DND-41 (cell line): ENCODE data around the gene ALDH5A1.

Source experiments
- ATAC-seq: fragments of 200-7000 bp; cut with Tn5 transposase; 3 replicates; pipeline ENCODE4 v1.9.1; 2021; ENCODE audit warnings: low read depth; ENCODE audit not compliant: insufficient read depth
- DNase-seq: peaks from one replicate; pipeline ENCODE4 v3.0.0-alpha.2; 2020
- H2AFZ ChIP-seq: 2 replicates; pipeline ENCODE4 v1.6.0; 2012; ENCODE audit warnings: low read depth, low read length
- H3K27ac ChIP-seq: 2 replicates; pipeline ENCODE4 v1.5.1; 2012; ENCODE audit warnings: low read length, inconsistent platforms
- H3K27me3 ChIP-seq: fragments of 200-600 bp; sonication (generic); 2 replicates; pipeline ENCODE4 v1.6.0; 2012; ENCODE audit warnings: low read length, mild to moderate bottlenecking, inconsistent platforms; ENCODE audit not compliant: insufficient read depth, poor library complexity
- H3K36me3 ChIP-seq: 2 replicates; pipeline ENCODE4 v1.5.1; 2012; ENCODE audit warnings: low read length, inconsistent platforms; ENCODE audit not compliant: insufficient read depth
- H3K4me1 ChIP-seq: 2 replicates; pipeline ENCODE4 v1.5.1; 2012; ENCODE audit warnings: mild to moderate bottlenecking, low read length; ENCODE audit not compliant: insufficient read depth
- H3K4me2 ChIP-seq: 2 replicates; pipeline ENCODE4 v1.6.0; 2012; ENCODE audit warnings: mild to moderate bottlenecking, moderate library complexity, low read length, inconsistent platforms; ENCODE audit not compliant: insufficient read depth
- H3K4me3 ChIP-seq, 2 experiments: fragments of 200-600 bp in 1 of 2; shearing (Covaris generic) in 1 of 2; 2 replicates each; pipeline ENCODE4 v1.5.1; 2012 to 2016; ENCODE audit warnings: inconsistent platforms in 2 of 2, low read length in 2 of 2, mild to moderate bottlenecking in 2 of 2, low read depth in 1 of 2, moderate library complexity in 1 of 2
- H3K79me2 ChIP-seq: 2 replicates; pipeline ENCODE4 v1.6.0; 2012; ENCODE audit warnings: low read length, inconsistent platforms; ENCODE audit not compliant: insufficient read depth
- H3K9ac ChIP-seq: 2 replicates; pipeline ENCODE4 v1.6.0; 2012; ENCODE audit warnings: low read depth, mild to moderate bottlenecking, inconsistent platforms, low read length, moderate library complexity
- H3K9me3 ChIP-seq: 2 replicates; pipeline ENCODE4 v1.5.1; 2012; ENCODE audit warnings: low read length, moderate library complexity, mild to moderate bottlenecking, inconsistent platforms; ENCODE audit not compliant: insufficient read depth, severe bottlenecking
- H4K20me1 ChIP-seq: 2 replicates; pipeline ENCODE4 v1.6.0; 2012; ENCODE audit warnings: low read length; ENCODE audit not compliant: insufficient read depth
- EZH2 ChIP-seq: IDR thresholded peaks from 3 replicates; pipeline ENCODE4 v1.6.1; 2012; ENCODE audit warnings: borderline replicate concordance, low read depth, mild to moderate bottlenecking, moderate library complexity, low read length, inconsistent platforms; ENCODE audit not compliant: severe bottlenecking
- TF ChIP-seq, protein P1 (sequence below): IDR thresholded peaks from 2 replicates; pipeline ENCODE4 v1.5.1; 2012; ENCODE audit warnings: borderline replicate concordance, low read length, moderate library complexity, mild to moderate bottlenecking; ENCODE audit not compliant: poor library complexity, severe bottlenecking; ENCODE audit errors: extremely low read depth

Gene ALDH5A1

DNA sequence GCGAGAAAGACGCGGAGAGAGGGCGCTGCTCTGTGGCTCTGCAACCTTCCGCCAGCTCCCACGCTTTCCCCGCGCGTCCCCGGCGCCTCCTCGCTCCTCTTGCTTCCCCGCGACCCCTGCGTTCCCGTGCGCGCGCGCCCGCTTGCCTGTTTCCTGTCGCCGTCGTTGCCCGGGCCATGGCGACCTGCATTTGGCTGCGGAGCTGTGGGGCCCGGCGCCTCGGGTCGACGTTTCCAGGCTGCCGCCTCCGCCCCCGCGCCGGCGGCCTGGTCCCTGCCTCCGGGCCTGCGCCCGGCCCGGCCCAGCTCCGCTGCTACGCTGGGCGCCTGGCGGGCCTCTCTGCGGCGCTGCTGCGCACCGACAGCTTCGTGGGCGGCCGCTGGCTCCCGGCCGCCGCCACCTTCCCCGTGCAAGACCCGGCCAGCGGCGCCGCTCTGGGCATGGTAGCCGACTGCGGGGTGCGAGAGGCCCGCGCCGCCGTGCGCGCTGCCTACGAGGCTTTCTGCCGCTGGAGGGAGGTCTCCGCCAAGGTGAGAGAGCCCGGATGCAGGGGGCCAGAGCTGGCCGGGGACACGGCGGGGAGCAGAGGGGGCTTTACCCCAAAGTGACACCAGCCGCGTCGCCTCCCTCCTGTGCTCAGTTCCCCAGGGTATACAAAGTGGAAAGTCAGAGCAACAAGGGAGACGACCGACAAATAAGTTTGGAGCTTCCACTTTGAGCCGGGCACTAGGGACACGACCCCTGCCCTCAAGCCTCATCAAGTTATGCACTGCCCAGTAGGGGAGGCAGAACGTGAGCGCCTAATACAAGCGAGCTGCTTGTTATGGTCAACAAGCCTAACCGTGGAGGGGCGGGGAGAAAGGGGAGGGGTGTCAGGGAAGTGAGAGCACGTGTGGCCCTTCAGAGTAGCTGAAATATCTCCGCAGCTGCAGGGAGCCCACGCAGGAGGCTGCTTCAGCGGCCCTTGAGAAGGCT is at the start of gene ALDH5A1:
ALDH5A1 (plus strand) TSS at position 149 of the 975 bp plus-strand sequence; CDS start at position 177, 28 bp downstream.
- peaks cover 13% of the 10 kb centered on the region for H3K36me3 ChIP-seq
- peak within 1 kb of the TSS; percentile 98 for H2AFZ ChIP-seq
- no peak for TF ChIP-seq EZH2
- TF ChIP-seq, protein P1, sequence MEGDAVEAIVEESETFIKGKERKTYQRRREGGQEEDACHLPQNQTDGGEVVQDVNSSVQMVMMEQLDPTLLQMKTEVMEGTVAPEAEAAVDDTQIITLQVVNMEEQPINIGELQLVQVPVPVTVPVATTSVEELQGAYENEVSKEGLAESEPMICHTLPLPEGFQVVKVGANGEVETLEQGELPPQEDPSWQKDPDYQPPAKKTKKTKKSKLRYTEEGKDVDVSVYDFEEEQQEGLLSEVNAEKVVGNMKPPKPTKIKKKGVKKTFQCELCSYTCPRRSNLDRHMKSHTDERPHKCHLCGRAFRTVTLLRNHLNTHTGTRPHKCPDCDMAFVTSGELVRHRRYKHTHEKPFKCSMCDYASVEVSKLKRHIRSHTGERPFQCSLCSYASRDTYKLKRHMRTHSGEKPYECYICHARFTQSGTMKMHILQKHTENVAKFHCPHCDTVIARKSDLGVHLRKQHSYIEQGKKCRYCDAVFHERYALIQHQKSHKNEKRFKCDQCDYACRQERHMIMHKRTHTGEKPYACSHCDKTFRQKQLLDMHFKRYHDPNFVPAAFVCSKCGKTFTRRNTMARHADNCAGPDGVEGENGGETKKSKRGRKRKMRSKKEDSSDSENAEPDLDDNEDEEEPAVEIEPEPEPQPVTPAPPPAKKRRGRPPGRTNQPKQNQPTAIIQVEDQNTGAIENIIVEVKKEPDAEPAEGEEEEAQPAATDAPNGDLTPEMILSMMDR = peak; percentile 63
- no peaks in the 10 kb centered on the region for H3K9me3 ChIP-seq
- H3K4me2 ChIP-seq = peak within 1 kb of the TSS; percentile 92
- no peaks in the 10 kb centered on the region for H3K27me3 ChIP-seq
- H3K27ac ChIP-seq = peak within 1 kb of the TSS; percentile 77
- ATAC-seq (peak; percentile 78), DNase-seq (peak; percentile 86)
- H3K4me3 ChIP-seq = peak within 1 kb of the TSS; percentile 56 to 86
- peak within 1 kb of the TSS; percentile 93 for H3K9ac ChIP-seq
- no peaks in the 10 kb centered on the region for H4K20me1 ChIP-seq
- H3K79me2 ChIP-seq = peaks cover 11% of the 10 kb centered on the region
- H3K4me1 ChIP-seq = peaks cover 35% of the 10 kb centered on the region

- no peaks in the 10 kb centered on the region for H3K27me3 ChIP-seq
- no peak for DNase-seq
- no peaks in the 10 kb centered on the region for H3K79me2 ChIP-seq
- no peaks in the 10 kb centered on the region for H3K36me3 ChIP-seq
- ATAC-seq = no peak
- no peaks in the 10 kb centered on the region for H3K4me1 ChIP-seq
- no peak overlapping the region for H3K27ac ChIP-seq
- H3K4me3 ChIP-seq = no peak overlapping the region
- no peak overlapping the region for H2AFZ ChIP-seq
- H4K20me1 ChIP-seq = no peaks in the 10 kb centered on the region
- no peaks in the 10 kb centered on the region for H3K9me3 ChIP-seq
- H3K9ac ChIP-seq = no peak overlapping the region
- no peak overlapping the region for H3K4me2 ChIP-seq
- TF ChIP-seq, protein P1 = no peak
- no peak for TF ChIP-seq EZH2
Measured at GRCh38 chr6:24445704-24446103, 49.1 kb upstream of the ALDH5A1 start.

DNA sequence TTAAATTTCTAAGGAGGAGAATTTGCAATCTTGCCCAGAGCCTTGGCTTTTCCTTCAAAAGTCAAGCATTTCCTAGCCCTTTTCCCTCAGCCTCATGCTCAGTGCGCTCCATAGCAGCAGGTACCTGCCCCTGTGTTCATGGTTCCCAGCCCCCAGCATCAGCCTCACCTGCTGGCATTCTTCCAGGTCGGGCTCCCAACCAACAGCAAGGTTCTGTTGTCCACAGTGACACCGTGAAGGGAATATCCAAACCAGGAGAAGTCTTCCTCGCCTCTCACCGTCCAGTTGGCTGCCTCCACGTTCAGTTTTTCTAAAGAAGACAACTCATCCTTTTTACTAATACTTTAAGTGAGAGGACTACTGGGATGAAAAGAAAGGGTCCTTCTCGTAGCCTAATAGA is 48.1 kb upstream of the ALDH5A1 start:
- no peak for ATAC-seq

More for the DNA sequence above, 48.1 kb upstream of the ALDH5A1 start:
- Histone ChIP-seq H3K4me2 (no peak overlapping the region), H3K4me1 (no peaks in the 10 kb centered on the region), H2AFZ (no peak overlapping the region), H4K20me1 (no peaks in the 10 kb centered on the region), H3K79me2 (no peaks in the 10 kb centered on the region), H3K4me3 (no peak overlapping the region), H3K9ac (no peak overlapping the region), H3K9me3 (no peaks in the 10 kb centered on the region), H3K27ac (no peak overlapping the region), H3K27me3 (no peaks in the 10 kb centered on the region), H3K36me3 (no peaks in the 10 kb centered on the region)
- DNase-seq = no peak
- TF ChIP-seq, protein P1 = no peak
- no peak for TF ChIP-seq EZH2
